HTR-8/SVneo (cell line): Measurements from ENCODE around the gene ZNF407.

Source experiments
- DNase-seq: peaks from one replicate; pipeline ENCODE4 v3.0.0; 2011; ENCODE audit warnings: low spot score, mixed read lengths; ENCODE audit not compliant: insufficient read length
- FAIRE-seq: peaks from 2 replicates; lab custom pipeline; 2011; peaks lifted over from hg19 to GRCh38; lab: Jason Lieb, UNC

The ZNF407 gene

DNA sequence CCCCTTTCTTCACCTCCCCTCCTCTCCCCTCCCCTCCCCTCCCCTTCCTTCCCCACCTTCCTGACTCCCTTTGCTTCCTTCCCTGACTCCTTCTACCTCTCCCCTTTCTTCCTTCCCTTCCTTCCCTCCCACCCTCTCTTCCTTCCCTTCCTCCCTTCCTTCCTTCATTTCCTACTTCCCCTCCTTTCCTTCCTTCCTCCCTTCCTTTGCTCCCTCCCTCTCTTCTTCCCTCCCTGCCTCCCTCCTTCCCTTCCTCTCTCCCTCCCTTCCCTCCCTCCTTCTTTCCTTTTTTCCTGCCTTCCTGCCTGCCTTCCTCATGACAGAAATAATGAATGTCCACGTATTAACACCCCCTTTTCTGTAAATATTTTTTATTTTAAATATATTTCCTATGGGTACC lies 260.2 kb downstream of the ZNF407 start:
- DNase-seq = no peak
- no peak for FAIRE-seq

DNA sequence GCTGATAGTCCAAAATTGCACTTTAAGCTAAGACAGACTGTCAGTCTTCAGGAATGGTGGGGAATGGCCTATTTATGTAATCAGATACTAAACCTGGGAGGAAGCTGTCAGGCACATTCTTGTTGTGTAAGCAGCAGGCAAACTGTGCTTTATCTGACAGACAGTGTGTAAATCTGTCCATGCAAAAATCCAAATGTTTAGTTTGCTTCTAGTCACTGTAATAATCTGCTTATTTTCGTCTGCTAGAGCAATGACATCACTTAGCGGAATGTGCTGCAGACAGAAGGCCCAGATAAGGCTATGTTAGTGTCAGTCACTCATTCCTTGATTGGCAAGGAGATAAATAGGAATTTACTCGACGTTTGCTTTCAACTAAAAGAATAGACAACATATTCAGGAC lies 263.5 kb downstream of the ZNF407 start:
- FAIRE-seq (no peak), DNase-seq (no peak)

GRCh38 chr18:74862094-74862493 lies 264.4 kb downstream of the ZNF407 start:
- FAIRE-seq = no peak
- no peak for DNase-seq

DNA sequence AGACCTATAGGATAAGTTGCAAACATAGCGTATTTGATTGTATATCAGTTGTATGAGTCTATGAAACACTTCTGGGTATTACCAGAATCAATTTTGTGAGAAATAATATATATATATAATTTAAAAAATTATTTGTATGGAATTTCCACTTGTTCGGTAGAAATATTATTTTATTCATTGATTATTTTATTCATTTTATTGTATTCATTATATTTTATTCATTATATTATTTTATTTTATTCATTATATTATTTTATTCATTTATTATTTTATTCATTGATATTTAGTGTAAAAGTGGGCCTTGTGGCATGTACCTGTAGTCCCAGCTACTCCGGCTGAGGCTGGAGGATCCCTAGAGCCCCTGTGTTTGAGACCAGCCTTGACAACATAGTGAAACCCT lies 268.9 kb downstream of the ZNF407 start:
- FAIRE-seq (no peak), DNase-seq (no peak)

- FAIRE-seq (no peak), DNase-seq (no peak)
These were observed 270.8 kb downstream of the ZNF407 start for GRCh38 chr18:74868461-74868860.

DNA sequence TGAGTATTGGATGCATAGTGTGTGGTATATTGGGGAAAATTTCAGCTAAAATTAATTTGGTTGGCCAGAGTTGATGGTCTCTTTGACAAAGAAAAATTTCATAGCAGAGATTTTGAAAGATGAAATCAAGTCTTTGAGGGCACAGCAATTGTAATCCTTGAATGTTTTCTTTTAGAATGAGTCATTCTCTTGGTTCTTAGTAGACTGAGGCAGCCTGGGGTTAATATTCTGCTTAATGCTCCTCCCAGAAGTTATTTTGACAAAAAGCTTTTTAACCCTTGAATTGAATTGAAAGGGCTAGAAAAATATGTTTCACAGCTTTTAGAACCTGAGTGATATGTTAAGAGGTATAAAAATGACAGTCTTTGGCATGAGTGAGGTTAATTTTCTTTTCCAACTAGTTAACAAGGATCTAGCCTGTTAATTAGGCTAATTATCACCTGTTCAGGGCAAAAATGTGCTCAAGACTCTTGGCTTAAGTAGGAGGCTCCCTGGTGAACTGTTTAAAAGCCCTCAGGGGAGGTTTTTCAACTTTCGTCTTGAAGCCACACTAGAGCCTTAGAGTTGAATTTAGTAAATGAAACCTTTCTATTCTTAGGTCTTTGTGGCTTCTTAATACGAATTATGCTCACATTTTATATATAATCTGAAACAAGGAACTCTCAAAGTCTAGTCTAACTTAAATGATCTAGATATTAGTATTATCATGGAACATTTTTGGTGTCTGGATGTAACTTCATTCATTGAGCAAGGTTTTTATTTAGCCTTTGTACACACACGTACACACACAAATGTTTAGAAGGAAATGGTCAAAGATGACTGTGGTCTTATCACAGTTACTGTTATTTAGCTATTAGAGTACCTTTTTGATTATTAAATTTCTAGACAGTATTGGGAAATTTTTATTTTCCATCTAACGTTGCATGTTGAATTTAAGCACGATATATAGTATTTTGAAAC lies 272.5 kb downstream of the ZNF407 start:
- no peak for DNase-seq

DNA sequence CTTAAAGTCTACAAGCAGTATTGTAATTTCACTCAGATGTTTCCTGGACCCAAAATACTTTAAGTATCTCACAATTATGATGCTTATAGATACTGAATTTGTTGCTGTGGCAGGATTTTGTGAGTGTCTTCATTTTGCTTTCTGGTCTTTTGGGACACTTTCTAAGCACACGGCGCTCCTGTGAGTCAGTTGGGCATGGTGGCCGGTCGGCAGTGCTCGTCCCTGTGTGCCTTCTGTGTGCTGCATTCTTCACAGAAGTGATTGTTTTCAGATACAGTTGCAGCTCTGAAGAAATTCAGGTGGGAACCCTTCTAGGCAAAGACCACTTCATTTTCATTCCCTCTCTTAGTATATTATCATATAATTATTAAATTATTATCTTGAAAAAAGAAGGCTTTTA lies 273.3 kb downstream of the ZNF407 start:
- DNase-seq = no peak
- no peak for FAIRE-seq

More for the DNA sequence above, 272.5 kb downstream of the ZNF407 start:
- FAIRE-seq = no peak

DNA sequence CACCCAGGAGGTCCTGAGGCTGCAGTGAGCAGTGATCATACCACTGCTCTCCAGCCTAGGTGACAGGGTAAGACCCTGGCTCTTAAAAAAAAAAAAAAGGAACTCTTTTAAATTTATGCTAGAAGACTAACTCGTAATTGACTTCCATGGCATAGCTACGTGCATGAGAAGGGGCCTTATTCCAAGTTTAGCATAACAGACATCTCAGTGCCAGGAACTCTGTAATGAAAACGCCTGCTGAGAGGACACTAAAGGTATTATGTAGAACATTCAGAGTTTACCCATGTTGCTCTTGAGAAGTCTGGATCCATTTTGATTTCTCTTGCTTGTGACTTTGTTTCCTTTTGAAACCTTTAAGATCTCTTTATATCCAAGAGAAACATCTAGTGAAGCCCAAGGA lies 276.0 kb downstream of the ZNF407 start:
- FAIRE-seq (no peak), DNase-seq (no peak)

GRCh38 chr18:74874351-74874750 lies 276.7 kb downstream of the ZNF407 start:
- no peak for DNase-seq
- no peak for FAIRE-seq

GRCh38 chr18:74876630-74877243 lies 279.1 kb downstream of the ZNF407 start:
- FAIRE-seq (no peak), DNase-seq (no peak)

DNA sequence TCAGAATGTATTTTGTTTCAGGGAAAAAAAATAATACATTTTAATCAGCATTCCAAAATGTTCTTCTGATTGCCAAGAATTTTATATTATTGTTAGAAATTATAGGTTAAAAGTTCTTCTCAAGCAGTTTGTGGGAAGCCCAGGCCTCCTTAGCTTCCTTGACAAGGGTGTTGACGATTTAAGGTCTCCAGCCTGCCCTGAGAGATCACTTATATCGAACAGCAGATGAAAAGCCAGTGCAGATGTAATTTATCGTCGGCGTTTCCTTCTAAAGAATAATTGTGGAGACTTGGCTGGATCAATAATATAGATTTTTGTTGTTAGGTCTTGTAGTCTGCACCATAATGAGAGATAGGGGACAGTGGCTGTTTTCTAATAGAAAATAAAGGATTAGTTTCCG lies 280.6 kb downstream of the ZNF407 start:
- no peak for FAIRE-seq
- no peak for DNase-seq

- FAIRE-seq = no peak
These were observed 283.1 kb downstream of the ZNF407 start for GRCh38 chr18:74880706-74881278.

DNA sequence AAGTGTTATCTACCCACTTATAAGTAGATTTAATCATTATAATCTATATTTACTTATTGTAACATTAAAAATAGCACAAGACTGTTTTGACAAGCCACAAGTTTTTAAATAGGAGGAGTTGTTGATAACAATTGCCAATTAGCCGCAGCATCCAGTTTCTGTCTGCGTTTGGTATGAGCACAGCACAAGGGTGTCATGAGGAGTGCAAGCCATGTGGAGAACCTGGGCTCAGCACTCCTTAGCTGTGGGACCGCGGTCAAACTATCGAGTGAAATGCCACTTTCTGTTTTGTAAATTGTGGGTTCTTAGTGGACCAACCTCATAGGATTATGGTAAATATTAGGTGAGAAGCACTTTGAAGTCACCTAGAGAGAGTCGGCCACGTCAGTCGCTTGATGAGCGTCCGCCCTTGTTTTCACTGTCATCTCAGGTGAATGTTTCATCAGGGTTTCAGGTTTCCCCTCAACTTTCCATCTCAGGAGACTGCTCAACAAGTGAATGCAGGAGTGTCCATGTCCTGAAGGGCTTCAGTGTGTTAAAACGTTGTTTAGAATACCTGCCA lies 294.5 kb downstream of the ZNF407 start:
- no peak for FAIRE-seq
- no peak for DNase-seq

More at GRCh38 chr18:74880706-74881278, 283.1 kb downstream of the ZNF407 start:
- DNase-seq = no peak

- FAIRE-seq (no peak), DNase-seq (no peak)
These were observed 298.0 kb downstream of the ZNF407 start for GRCh38 chr18:74895686-74896085.

DNA sequence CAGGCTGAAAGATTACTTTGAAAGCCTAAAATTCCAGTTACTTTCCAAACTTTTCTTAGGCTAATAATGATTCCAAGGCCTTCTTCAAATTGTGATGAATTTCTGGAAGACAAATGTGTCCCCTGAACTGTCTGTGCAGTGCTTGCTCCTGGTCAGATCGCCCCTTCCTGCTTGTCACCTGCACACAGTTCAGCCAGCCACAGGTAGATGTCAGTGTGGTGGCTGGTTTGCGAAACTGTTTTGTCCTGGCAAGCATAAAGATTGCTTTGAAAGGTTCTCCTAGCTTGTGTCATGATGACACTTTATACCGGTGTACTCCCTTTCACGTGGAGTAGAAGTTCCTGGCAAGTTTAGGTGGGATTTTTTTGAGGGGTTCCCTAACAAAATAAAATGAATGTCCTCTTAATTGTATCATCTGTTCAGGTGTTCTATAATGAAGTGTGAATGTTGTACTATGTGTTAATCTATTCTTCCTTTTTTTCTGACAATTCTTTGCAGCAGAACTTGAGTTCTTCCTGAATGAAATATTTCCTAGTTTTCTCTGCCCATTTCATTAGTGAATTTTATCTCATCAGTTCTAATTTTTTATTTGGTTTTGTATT lies 298.8 kb downstream of the ZNF407 start:
- DNase-seq (no peak), FAIRE-seq (no peak)

DNA sequence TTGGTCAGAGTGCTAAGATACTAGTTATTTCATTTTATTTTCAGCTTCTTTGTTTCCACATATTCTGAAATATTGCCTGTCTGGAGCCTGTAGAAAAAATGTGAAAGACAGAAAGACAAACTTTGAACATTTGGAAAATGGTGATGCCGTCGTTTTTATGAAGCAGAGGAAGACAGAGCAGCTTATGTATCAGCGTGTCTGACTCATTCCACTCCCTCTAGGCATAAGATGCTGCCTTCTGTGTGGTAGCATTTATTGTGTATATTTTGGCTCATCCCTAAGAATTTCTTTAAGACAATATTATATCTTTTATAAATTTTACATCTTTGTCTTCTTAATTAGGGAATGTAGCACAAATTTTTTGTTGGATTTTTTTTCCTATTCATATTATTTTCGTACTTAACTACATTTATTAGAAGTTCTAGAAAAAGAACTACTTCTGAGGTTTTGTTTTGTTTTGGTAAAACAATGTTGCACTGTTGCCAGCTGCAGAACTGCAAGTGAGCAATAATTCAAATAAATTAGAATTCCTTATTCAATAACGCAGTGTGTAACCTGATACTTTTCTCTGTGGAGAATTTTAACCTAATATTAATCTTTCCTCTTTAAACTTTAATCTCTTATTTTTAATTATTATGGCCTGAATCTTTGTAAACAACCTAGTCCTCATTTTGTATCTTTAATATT lies 300.4 kb downstream of the ZNF407 start:
- FAIRE-seq = no peak
- DNase-seq = peak; percentile 10

DNA sequence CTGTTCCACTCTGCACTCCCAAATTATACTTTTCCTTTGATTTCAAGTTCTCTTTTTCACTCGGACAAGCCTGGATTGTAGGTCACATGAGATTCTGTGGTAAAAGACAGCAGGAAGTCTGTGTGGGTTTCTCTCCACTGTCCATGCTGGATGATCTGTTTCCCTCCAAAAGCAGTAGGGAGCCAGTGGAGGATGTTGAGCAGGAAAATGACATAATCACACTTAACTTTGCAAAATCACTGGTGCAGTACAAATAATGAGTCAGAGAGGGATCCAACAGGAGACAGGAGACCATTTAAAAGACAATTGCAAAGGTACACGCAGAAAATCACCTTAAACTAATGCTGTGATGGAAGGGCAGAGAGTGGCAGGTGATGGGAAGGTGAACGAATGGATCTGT lies 301.3 kb downstream of the ZNF407 start:
- FAIRE-seq (no peak), DNase-seq (peak; percentile 3)

DNA sequence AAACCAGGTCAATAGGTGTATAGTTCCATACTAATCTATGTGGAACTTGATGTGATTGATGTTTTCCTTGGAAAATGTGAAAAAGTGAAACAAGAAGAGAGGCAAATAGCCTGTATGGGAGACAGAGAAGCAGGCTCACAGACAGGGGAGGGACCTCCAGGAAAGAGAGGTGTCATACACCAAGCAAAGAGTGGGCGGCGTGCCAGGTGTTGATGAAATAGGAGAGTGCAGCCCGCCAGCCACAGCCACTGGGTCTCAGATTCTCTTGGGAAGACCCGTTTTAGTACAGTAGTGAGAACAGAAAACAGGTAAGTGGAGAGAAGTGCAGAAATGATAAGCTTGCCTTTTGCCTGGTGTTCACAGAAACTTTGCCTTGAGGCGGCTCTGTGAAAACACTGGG lies 301.9 kb downstream of the ZNF407 start:
- DNase-seq = no peak
- no peak for FAIRE-seq

DNA sequence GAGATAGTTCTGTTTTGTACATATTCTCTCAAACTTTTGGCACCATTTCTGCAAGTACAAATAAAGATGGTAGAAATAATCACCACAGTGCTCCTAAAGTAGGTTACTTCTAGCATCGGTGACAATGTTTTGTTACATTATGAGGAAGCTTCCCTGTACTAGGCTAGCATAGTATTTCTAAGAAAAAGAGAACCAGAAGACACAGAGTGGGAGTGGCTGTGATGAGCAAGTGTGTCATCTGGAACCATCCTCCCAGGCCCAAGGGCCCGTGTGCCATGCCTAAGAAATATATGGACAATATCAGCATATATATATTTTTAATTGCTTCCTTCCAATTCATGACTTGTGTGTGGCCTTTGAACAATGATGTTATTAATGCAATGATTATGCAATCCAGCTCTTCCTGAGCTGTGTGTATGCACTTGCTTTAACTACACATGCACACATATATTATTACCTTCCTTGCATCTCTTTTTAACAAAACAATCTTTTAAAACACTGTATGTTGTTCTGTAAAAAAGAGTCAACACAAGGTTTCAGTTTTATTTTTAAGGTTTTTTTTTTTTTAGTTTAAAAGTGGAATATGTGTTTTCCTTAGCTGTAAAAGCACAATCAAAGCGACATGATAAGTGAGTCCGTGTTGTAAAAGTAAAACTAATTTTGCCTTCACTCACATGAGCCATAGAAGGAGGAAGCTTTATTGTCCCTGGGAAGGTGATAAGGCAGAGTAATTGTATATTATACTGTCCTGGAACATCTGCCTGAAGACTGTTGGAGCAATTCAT lies 303.9 kb downstream of the ZNF407 start:
- DNase-seq = no peak
- no peak for FAIRE-seq
